ENCODE data around the gene TXNDC5. TPM values are rescaled to one million over a fixed set of nuclear protein-coding genes. Genes with fewer than 3 reads are reported as not detected.

Gene TXNDC5
- total RNA-seq, 4 donors from 2014 or later, result 85.0 to 137 (median 110) TPM

- H3K27ac ChIP-seq, result no peak overlapping the region
- no peaks in the 10 kb centered on the region for H3K9me3 ChIP-seq
- no peaks in the 10 kb centered on the region for H3K27me3 ChIP-seq
- no peak overlapping the region for H3K4me3 ChIP-seq
- no peaks in the 10 kb centered on the region for H3K36me3 ChIP-seq
- no peak for TF ChIP-seq EP300 (IDR thresholded peaks at IDR 0.05)
- TF ChIP-seq, protein P1, sequence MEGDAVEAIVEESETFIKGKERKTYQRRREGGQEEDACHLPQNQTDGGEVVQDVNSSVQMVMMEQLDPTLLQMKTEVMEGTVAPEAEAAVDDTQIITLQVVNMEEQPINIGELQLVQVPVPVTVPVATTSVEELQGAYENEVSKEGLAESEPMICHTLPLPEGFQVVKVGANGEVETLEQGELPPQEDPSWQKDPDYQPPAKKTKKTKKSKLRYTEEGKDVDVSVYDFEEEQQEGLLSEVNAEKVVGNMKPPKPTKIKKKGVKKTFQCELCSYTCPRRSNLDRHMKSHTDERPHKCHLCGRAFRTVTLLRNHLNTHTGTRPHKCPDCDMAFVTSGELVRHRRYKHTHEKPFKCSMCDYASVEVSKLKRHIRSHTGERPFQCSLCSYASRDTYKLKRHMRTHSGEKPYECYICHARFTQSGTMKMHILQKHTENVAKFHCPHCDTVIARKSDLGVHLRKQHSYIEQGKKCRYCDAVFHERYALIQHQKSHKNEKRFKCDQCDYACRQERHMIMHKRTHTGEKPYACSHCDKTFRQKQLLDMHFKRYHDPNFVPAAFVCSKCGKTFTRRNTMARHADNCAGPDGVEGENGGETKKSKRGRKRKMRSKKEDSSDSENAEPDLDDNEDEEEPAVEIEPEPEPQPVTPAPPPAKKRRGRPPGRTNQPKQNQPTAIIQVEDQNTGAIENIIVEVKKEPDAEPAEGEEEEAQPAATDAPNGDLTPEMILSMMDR (IDR thresholded peaks at IDR 0.05), result no peak
- no peak for TF ChIP-seq POLR2A (IDR thresholded peaks at IDR 0.05)
- WGBS, 2 donors, result 80 to 81% methylated on average over 9 of the region's 9 CpGs
- DNase-seq (ENCODE audit: low spot score in 2 of 2), result no peak
- no peaks in the 10 kb centered on the region for H3K4me1 ChIP-seq
These were observed 77.5 kb downstream of the TXNDC5 start for GRCh38 chr6:7832904-7833750.

Other genes with a start within 250 kb of the TXNDC5 start
- gene BMP6, start 184.7 kb downstream of the TXNDC5 start, total RNA-seq, result 1 to 10 TPM; 4.8 to 8.8 (median 7.3) TPM
- gene BLOC1S5, start 153.6 kb upstream of the TXNDC5 start, total RNA-seq, result 10 to 100 TPM; 10.7 to 15.3 (median 11.6) TPM
- gene EEF1E1, start 191.8 kb upstream of the TXNDC5 start, total RNA-seq, result 10 to 100 TPM; 14.7 to 44.1 (median 20.5) TPM